KOPT-K1 (cell line): Measurements from ENCODE around the gene TMCC1.

ENCODE experiments used
- H3K27ac ChIP-seq: fragments of 200-600 bp; sonication (generic); 2 replicates; pipeline ENCODE4 v1.5.1; 2016; ENCODE audit warnings: antibody characterized with exemption, mild to moderate bottlenecking, low read depth, low read length; ENCODE audit not compliant: poor library complexity, severe bottlenecking
- H3K36me3 ChIP-seq: fragments of 200-600 bp; sonication (generic); 2 replicates; pipeline ENCODE4 v1.5.1; 2017; ENCODE audit warnings: antibody characterized with exemption, mild to moderate bottlenecking, low read length, moderate library complexity; ENCODE audit not compliant: insufficient read depth
- H3K9me3 ChIP-seq: fragments of 200-600 bp; sonication (generic); 2 replicates; pipeline ENCODE4 v1.5.1; 2017; ENCODE audit warnings: antibody characterized with exemption, low read length, mild to moderate bottlenecking; ENCODE audit not compliant: insufficient read depth, poor library complexity, severe bottlenecking

TMCC1 gene

GRCh38 chr3:129749692-129750091 is 143.8 kb downstream of the TMCC1 start:
- Histone ChIP-seq H3K27ac (no peak overlapping the region), H3K9me3 (peaks cover 16% of the 10 kb centered on the region), H3K36me3 (no peaks in the 10 kb centered on the region)

GRCh38 chr3:129747992-129748391 is 145.5 kb downstream of the TMCC1 start:
- Histone ChIP-seq H3K9me3 (peaks cover 8% of the 10 kb centered on the region), H3K27ac (no peak overlapping the region), H3K36me3 (no peaks in the 10 kb centered on the region)

GRCh38 chr3:129747136-129747535 is 146.4 kb downstream of the TMCC1 start:
- Histone ChIP-seq H3K9me3 (no peaks in the 10 kb centered on the region), H3K27ac (no peak overlapping the region)

GRCh38 chr3:129746629-129747028 is 146.9 kb downstream of the TMCC1 start:
- H3K27ac ChIP-seq: no peak overlapping the region
- H3K9me3 ChIP-seq: no peaks in the 10 kb centered on the region
- H3K36me3 ChIP-seq: no peaks in the 10 kb centered on the region

More at GRCh38 chr3:129747136-129747535, 146.4 kb downstream of the TMCC1 start:
- no peaks in the 10 kb centered on the region for H3K36me3 ChIP-seq

- H3K9me3 ChIP-seq: no peaks in the 10 kb centered on the region
- no peak overlapping the region for H3K27ac ChIP-seq
- H3K36me3 ChIP-seq: no peaks in the 10 kb centered on the region
These were observed 148.3 kb downstream of the TMCC1 start for GRCh38 chr3:129745253-129745652.

GRCh38 chr3:129741794-129742193 is 151.7 kb downstream of the TMCC1 start:
- H3K36me3 ChIP-seq: no peaks in the 10 kb centered on the region
- H3K9me3 ChIP-seq: no peaks in the 10 kb centered on the region
- H3K27ac ChIP-seq: no peak overlapping the region

- no peaks in the 10 kb centered on the region for H3K36me3 ChIP-seq
- no peaks in the 10 kb centered on the region for H3K9me3 ChIP-seq
- H3K27ac ChIP-seq: no peak overlapping the region
These were observed 153.4 kb downstream of the TMCC1 start for GRCh38 chr3:129740090-129740489.

GRCh38 chr3:129739634-129740033 is 153.9 kb downstream of the TMCC1 start:
- H3K9me3 ChIP-seq: no peaks in the 10 kb centered on the region
- H3K36me3 ChIP-seq: no peaks in the 10 kb centered on the region

GRCh38 chr3:129738172-129738571 is 155.3 kb downstream of the TMCC1 start:
- H3K9me3 ChIP-seq: no peaks in the 10 kb centered on the region
- H3K36me3 ChIP-seq: no peaks in the 10 kb centered on the region
- H3K27ac ChIP-seq: no peak overlapping the region

More at GRCh38 chr3:129739634-129740033, 153.9 kb downstream of the TMCC1 start:
- H3K27ac ChIP-seq: no peak overlapping the region

- Histone ChIP-seq H3K27ac (no peak overlapping the region), H3K9me3 (no peaks in the 10 kb centered on the region), H3K36me3 (no peaks in the 10 kb centered on the region)
These were observed 157.4 kb downstream of the TMCC1 start for GRCh38 chr3:129736070-129736469.

- no peaks in the 10 kb centered on the region for H3K36me3 ChIP-seq
- H3K9me3 ChIP-seq: no peaks in the 10 kb centered on the region
- no peak overlapping the region for H3K27ac ChIP-seq
These were observed 157.9 kb downstream of the TMCC1 start for GRCh38 chr3:129735638-129736037.

- no peaks in the 10 kb centered on the region for H3K9me3 ChIP-seq
- no peak overlapping the region for H3K27ac ChIP-seq
- H3K36me3 ChIP-seq: no peaks in the 10 kb centered on the region
These were observed 159.1 kb downstream of the TMCC1 start for GRCh38 chr3:129734449-129734848.

GRCh38 chr3:129732200-129732876 is 161.2 kb downstream of the TMCC1 start:
- Histone ChIP-seq H3K9me3 (no peaks in the 10 kb centered on the region), H3K36me3 (no peaks in the 10 kb centered on the region), H3K27ac (no peak overlapping the region)

GRCh38 chr3:129727707-129728106 is 165.8 kb downstream of the TMCC1 start:
- no peaks in the 10 kb centered on the region for H3K9me3 ChIP-seq
- H3K27ac ChIP-seq: no peak overlapping the region
- no peaks in the 10 kb centered on the region for H3K36me3 ChIP-seq

- H3K36me3 ChIP-seq: no peaks in the 10 kb centered on the region
- H3K27ac ChIP-seq: no peak overlapping the region
- H3K9me3 ChIP-seq: no peaks in the 10 kb centered on the region
These were observed 169.8 kb downstream of the TMCC1 start for GRCh38 chr3:129723558-129724324.

GRCh38 chr3:129722527-129722926 is 171.0 kb downstream of the TMCC1 start:
- no peak overlapping the region for H3K27ac ChIP-seq
- no peaks in the 10 kb centered on the region for H3K9me3 ChIP-seq
- no peaks in the 10 kb centered on the region for H3K36me3 ChIP-seq
